Measurements from ENCODE around the gene LRRC46.

Gene LRRC46

DNA sequence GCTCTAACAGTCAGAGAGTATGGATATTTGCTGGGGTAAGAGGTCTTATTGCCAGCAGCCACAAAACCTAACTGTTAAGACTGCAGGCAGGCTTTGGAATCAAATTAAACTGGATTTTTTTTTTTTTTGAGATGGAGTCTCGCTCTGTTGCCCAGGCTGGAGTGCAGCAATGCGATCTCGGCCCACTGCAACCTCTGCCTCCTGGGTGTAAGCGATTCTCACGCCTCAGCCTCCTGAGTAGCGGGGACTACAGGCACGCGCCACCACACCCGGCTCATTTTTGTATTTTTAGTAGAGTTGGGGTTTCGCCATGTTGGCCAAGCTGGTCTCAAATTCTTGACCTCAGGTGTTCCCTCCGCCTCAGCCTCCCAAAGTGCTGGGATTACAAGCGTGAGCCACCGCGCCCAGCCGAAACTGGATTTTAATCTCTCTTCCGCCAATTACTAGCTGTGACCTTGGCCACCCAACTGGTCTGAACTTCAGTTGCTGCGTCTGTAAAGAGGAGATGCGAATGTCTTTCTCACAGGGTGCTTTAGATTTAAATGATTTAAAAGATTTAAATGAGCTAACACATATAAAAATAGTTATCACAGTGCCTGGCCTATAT lies 971 bp upstream of the LRRC46 start:
- no peak for DNase-seq (ENCODE audit: low read depth)

DNA sequence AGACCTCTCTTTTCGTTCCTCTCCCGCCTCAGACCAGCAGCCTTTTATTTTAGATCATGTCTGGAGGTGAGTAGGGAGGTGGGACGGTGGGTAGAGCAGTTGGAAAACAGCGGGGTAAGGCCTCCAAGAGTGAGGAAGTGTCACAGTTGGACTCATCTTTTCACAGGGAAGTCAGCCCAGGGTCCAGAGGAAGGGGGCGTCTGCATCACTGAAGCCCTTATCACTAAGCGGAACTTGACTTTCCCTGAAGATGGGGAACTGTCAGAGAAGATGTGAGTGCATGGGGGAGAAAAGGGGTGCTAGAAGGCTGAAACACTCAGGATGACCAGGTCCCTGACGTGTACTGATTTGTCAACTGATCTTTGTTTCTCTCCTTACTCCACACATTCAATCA lies 461 bp downstream of the LRRC46 start:
- DNase-seq (ENCODE audit: low read depth) = no peak

DNA sequence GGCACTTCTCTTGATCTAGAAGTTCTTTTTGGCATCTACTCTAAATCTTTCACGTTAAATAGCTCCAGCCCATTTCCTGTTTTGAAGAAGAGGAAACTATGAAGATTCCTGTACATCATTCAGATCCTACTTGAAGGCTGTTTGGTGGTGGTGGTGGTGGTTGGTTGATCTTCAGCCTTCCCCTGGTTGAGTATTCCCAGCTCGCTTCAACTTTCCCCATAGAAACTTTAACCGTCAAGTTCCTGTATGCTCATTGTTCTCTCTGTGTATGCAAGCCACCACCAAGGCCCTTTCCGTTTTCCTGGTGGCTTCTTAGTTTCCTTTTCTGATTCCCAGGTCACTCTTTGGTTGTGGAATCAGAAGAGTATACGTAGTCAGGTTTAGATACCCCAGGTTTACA lies 3.3 kb downstream of the LRRC46 start:
- DNase-seq (ENCODE audit: low read depth) = no peak

DNA sequence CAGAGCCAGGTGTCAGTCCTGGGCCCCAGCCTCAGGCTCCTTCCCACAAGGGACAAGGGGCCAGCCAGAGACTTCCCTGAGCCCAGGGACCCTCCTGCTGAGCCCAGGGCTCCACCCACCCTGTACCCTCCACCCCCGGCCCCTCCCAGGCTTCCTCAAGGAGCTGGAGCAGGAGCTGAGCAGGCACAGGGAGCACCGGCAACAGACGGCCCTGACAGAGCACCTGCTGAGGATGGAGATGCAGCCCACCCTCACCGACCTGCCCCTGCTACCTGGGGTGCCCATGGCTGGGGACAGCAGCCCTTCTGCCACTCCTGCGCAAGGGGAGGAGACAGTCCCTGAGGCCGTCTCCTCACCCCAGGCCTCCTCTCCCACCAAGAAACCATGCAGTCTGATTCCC lies 5.1 kb downstream of the LRRC46 start:
- no peak for DNase-seq (ENCODE audit: low read depth)

DNA sequence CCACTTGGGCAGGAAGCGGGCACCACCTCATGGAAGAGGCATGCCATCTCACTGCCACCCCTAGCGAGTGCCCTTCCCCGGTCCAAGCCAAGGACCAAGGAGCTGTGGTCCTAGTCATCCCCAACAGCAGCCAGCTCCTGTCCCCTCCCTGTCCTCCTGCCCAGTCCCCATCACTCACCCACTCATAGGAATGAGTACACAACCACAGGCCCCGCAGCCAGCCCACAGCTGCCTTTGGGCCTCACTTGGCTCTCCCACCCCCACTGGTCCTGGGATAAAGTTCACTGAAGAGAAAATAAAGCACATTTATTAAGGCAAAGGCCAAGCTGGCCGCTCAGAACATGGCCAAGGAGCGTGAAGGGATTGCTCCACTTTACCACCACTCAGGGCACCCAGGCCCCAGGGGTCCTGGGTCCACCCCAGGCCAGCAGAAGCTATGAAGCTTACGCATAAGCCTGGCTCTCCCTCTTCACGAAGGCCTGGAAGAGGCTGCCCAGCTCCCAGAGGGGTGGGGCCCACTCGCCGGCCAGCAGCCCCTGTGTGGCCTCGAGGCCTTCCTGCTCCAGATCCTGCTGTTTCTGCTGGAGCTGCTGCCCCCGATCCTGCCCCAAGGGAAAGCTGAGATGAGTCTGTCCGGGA lies 6.0 kb downstream of the LRRC46 start:
- DNase-seq (ENCODE audit: low read depth) = no peak

DNA sequence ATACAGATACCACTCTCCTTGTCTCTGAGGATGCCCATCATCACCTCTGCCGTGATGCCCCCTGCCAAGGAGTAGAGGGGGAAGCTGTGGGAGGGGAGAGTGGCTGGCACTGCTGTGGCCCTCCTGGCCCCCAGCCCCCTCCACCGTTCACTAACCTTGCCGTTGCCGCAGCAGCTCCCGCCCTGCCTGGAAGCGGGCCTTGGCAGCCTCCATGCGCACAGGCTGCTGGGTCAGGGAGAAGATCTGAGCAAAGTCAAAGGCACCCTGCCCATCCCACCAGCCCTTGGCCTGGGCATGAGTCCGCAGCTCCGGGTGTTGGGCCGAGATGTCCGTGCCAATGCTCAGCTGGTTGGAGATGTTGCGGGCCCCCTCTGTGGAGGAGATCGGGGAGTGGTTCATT lies 7.2 kb downstream of the LRRC46 start:
- DNase-seq (ENCODE audit: low read depth) = no peak

DNA sequence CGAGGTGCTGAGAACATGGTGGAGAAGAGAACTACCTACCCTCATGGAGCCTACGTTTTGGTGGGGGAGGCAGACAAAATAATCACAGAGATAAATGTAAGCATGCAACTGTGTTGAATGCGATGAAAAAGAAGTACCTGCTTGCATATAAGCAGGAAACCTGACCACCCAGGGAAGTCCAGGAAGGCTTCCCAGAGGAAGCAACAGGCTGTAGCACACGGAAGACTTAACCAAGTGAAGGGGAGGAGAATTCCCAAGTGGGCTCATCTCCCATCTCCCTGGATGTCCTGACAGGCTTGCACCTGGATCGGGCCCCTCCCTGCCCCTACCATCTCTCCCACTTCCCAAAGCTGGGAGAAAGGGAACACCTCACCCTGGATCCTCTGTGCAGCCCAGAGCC lies 7.6 kb downstream of the LRRC46 start:
- DNase-seq (ENCODE audit: low read depth) = no peak

DNA sequence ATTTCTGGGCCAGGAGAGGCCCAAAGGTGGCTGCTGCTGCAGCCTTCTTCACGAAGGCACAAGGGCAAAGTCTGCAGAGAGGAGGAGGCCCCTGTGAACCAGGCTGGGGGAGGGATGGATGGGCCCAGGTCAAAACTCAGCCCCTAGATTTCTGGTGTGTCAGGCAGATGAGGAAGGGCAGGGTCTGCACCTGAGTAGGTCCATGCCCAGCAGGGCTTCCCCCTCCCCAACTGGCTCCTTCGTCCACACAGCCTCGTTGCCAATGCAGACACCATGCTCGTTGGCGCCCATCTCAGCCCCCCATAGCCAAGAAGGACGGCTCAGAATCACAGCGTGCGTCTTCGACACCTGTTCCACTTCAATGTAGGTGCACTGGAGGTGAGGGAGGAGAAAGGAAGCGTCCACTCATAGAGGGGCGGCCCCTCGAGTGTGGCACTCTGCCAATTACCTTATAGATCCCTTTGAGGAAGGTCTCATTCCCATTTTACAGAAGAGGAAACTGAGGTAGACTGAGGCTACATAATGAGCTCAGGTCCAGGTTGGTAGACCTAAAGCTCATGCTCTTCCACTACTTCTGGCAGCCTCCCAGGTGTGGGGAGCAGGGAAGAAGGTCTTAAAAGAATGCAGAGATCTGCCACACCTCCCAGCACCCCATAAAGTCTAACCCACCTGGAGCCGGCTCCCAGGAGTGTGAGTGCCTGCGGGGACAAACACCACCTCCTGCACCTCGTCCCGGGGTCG lies 8.7 kb downstream of the LRRC46 start:
- DNase-seq (ENCODE audit: low read depth) = no peak

DNA sequence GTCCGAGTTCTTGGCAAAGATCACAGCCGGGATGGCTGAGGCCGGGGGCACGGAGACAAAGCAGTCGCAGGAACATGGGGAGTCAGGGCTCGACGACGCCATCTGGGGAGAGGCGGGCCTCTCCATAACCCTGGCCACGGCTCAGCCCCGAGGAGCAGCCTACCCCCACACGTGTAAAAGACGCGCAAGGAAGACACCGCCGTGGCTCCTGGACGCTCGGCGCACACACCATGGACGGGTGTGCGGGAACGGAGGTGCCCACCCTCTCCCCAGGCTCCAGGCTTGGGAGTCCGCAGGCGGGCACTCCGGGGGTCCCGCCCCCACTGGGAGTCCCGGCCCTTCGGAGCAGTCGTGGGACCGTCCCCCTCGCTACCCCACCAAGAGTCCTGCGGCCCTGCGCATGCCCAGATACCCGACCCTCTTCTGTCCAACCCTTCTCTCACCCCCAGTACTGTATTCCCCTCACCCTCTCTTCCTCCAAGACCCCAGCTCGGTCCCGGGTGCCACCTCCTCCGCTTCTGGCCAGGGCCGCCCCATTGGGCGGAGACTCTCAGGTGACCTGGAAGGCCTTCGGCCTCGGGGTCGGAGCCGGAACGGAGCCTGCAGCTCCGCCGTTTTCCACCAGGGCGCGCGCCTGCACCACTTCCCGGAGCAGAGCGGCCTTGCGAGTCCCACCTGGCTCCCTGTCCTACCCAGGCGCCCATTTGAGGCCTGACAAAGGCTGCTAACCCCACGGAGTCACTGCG lies 9.4 kb downstream of the LRRC46 start, which contains the start of gene SCRN2:
Gene SCRN2, minus strand, starts transcription at position 532 of the 746 bp plus-strand sequence. Its CDS starts 430 bp downstream, at position 102.
- peak; percentile 76 for DNase-seq (ENCODE audit: low read depth)

DNA sequence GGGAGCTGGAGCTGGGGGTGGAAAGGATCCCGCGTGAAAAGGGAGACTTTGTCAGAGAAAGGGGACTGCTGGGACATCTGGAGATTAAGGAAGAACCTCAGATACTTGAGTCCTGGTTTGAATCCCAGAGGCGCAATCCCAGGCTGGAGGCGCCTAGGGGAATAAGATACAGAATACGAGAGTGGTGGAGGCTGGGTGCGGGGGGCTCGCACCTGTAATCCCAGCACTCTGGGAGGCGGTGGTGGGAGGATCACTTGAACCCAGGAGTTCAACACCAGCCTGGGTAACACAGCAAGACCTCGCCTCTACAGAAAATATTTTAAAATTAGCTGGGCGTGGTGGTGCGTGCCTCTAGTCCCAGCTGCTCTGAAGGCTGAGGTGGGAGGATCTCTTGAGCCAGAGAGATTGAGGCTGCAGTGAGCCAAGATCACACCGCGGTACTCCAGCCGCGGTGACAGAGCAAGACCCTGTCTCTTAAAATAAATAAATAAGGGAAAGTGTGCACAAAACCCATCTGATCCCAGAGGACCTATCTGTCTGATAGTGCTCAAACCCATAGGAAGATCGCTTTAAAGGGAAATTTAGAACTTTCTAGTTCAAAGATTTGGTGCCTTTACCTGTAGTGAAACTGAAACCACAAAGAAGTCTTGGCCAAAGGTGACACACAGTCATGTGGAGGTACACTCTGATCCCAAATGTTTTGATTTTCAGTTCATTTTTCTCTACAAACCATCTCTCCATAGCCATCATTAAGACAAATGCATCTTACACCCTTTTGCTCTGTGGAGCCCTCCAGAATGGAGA lies 10.2 kb downstream of the LRRC46 start:
- DNase-seq (ENCODE audit: low read depth) = no peak

DNA sequence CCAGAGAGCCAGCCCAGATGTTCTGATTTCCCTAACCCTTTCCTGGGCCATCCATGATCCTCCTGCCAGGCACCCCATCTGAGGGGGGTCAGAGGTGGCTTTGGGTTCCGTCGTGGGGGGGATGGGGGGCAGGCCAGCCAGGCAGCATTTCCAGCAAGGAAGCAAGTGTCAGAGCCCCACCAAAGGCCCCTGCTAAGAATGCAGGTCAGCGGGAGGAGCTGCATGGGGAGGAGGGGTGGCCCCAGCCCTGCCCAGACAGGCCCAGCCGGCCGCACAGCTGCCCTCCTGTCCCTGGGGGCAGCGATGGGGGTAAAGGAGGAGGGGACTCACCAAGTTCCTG lies 11.9 kb downstream of the LRRC46 start:
- DNase-seq (ENCODE audit: low read depth) = no peak

DNA sequence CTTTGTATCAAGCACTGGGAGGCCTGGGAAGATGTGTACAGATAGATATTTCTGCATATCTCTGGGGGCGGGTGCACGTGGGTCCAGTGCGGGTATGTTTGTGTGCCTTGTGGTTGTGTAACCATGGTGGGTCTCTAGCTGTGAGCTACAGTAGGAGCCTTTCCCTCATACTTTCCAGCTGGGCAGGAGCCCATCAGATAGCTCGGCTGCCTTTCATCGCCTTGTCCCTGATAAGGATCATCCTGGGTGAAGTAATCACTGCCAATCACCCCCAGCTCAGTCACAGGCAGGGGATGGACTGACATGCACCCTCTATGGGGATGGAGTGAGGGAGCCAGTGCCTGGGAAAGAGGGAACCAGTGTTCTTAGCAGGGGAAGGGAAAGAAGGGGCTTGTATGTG lies 12.8 kb downstream of the LRRC46 start:
- no peak for DNase-seq (ENCODE audit: low read depth)

DNA sequence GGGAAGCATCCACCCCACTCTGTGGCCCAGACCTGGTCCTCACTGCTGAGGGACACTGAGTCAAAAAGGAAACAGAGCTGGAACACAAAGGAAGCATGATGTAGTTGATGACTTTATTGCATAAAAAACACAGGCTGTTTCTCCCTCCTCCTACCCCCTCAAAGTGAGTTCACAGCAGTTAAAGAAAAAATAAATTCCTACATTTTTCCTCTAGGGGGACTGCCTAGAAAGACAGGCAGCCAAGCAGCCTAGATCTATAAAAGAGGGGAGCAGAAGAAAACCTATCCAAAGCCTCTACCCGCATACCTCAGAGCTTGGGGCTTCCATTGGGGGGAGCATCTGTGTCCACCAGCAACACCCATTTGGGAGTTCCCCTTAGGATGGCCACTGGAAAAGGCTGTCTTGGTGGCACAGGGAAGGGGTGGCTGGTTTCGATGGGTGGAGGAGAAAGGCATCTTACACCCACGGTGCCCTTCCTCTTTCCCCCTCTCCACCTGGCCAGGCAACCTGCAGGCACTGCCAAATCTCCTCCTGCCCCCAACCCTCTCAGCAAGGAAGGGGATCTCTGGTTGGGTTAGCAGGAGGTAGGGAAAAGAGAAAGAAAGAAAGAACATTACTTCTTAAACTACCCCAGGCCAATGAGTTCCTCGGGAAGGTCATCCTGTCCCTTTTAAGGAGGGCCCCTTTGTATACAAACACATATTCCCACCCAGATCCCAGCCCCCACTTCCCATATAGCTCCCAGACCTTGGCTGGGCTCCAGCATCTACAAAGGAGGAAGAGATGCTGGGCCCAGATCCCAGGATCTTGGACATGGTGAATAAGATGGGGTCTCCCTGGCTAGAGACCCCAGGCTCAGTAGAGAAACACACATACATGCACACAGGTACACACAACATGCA lies 13.6 kb downstream of the LRRC46 start:
- no peak for DNase-seq (ENCODE audit: low read depth)

DNA sequence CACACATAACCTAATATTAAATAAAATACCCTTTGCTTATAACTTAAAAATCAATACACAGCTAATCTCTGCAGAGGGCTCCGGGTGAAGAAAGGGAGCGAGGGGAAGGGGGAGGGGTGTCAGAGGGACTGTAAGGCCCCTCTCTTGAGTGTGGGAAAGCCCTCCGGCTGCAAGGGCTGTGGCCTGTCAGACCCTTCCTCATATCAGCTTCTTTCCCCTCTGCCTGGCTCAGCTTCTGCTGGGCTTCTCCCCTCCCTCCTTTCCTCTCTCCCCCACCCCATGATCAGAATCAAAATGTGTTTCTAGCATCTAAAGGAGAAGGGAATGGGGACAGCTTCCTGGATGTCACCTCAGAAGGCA lies 14.2 kb downstream of the LRRC46 start:
- DNase-seq (ENCODE audit: low read depth) = no peak

DNA sequence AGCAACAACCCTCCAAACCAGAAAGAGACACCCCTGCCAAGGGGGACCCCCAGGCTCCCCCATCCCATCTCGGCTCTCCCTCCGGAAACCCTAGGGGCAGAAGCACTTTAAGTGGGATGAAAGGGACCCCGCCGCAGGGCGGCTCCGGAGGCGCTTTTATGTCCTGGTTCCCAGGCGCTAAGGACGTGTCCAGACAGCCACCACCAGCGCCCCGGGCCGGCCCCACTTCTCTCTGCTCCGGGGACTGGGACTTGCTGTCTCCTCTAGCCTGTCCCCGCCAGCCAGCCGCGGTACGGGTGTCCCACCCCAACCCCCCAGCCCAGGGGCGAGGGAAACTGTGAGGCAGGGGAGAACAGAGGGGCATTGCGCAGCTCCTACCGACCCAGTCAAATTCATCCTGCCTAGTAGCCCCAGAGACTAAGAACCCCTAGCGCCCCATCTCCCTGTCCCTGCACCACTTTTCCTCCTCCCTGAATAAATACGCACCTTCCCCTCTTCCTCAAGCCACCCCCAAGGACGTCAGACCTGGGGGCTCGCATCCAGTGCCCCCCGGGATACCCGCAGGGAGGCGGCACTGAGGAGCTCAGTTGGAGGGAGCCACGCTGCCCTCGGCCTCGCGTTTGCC lies 15.4 kb downstream of the LRRC46 start:
- no peak for DNase-seq (ENCODE audit: low read depth)

DNA sequence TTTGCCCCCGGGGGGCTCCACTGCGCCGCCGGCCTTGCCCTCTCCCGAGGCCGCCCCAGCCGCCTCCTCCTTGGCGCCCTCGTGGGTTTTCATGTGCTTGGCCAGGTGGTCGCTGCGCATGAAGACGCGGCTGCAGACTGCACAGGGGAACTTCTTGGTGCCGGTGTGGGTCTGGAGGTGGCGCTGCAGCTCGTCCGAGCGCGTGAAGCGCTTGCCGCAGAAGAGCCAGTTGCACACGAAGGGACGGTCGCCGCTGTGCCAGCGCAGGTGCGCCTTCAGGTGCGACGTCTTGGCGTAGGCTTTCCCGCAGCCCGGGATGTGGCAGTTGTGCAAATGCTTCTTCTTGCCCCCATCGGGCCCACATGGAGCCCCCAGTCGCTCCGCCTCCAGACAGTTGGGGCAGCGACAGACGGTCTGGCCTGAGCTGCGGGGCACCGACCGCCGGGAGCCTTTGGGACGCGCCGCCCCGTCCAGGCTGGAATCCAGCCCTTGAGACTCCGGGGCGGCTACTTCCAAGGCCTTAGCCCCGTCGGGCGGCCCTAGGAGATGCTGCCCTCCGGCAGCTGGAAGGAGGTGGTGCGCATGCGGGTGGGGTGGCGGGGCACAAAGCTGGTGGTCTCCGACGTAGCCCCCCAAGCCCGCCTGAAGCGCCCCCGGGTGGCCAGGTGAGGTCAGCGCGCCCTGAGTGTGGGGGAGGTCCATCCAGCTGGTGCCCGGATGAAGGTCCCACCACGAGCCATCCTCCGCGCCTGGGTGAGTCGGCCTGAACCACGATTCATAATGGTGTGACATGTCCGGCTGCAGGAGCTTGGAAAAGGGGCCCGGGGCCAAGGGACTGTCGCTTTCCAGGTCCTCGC lies 16.1 kb downstream of the LRRC46 start:
- DNase-seq (ENCODE audit: low read depth) = no peak

DNA sequence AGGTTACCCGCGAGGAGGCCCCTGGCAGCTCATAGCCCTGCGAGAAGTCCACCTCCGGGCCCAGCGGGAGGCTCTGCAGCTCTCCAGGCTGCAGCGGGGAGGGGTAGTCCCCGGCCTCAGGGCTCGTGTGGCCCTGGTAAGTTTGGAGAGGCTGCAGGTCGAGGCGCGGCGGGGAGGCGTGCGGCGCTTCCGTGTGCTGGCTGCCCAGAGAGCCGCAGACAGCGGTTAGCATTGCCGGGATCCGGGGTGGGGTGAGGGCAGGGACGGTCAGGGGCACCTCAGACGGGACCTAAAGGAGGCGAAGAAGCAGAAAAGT lies 16.7 kb downstream of the LRRC46 start:
- DNase-seq (ENCODE audit: low read depth) = no peak

DNA sequence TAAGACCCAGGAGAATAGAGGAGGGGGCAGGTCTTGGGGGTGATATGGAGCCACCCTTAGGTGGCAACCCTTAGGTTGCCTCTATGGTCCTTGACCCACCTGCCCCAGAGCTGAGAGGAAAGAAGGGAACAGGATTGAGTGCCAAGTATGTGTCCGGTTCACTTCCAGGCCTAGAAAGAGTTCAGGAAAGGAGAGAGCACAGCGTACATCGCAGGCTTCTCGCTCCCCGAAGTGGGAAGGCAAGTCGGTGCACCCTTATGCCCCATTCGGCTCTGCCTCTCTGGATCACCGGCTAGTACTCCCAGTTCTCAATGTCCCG lies 18.9 kb downstream of the LRRC46 start:
- DNase-seq (ENCODE audit: low read depth) = no peak

DNA sequence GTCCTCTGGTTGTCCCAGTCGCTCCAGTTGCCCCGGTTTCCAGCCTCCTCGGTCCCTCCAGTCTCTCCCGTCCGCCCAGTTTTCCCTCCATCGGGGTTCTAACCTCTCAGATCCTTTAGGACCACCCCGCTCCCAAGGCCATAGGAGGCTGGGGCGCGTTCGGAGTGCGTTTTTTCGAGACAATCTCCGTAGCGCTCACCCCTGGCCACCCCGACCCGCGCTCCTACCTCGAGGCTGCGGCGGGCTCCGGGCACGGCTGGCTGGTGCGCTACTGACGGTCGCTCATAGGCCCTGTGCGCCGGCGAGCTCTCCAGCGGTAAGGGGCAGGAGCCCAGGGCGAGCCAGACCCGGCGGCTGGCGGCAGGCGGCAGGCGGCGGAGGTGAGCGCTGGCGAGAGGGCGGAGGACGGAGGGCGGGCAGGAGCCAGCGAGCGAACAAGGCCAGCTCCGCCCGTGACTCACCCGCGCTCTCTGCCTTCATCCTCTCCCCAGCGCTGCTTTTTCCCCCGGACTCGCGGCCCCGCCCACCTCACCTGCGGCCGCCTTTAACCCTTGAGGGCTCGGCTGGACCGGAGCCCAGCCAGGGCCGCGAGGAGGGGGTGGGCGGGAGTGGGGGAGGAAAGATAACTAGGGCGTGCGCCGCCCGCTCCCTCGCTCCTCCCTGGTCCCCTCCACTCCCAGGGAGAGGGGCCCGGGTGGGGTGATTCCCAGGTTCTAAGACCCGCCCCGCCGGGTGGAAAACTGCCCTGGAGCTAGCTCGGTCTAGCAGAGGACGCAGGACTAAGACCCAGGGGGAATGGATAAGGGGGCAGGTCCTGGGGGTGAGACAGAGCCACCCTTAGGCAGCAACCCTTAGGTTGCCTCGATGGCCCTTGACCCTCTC lies 19.5 kb downstream of the LRRC46 start, which contains the start of gene SP6:
Gene SP6, minus strand, starts transcription at position 472 of the 882 bp plus-strand sequence. CDS start 2,734 bp downstream, outside the sequence.
- peak; percentile 43 for DNase-seq (ENCODE audit: low read depth)

All from stimulated activated CD8-positive, alpha-beta memory T cell treated with anti-CD3 and anti-CD28 coated beads, Interleukin-12 subunit alpha, Interleukin-12 subunit beta, amount 100 ng/mL, for 1 hour (primary cell).